Measurements from ENCODE around the gene IFNG.

The IFNG gene

GRCh38 chr12:68166317-68166831, 6.8 kb upstream of the IFNG start:
- no peak for DNase-seq

- no peak for DNase-seq
Observed at GRCh38 chr12:68163560-68164081, 4.1 kb upstream of the IFNG start.

- no peak for DNase-seq
Observed at GRCh38 chr12:68162374-68162773, 2.8 kb upstream of the IFNG start.

GRCh38 chr12:68158432-68158831, 1.1 kb downstream of the IFNG start:
- peak; percentile 4 for DNase-seq

- DNase-seq, result no peak
Observed at GRCh38 chr12:68157380-68157779, 2.2 kb downstream of the IFNG start.

- DNase-seq, result no peak
Observed at GRCh38 chr12:68156636-68157035, 2.9 kb downstream of the IFNG start.

GRCh38 chr12:68154779-68155178, 4.8 kb downstream of the IFNG start:
- no peak for DNase-seq

- no peak for DNase-seq
Observed at GRCh38 chr12:68148261-68148951, 11.1 kb downstream of the IFNG start.

DNA sequence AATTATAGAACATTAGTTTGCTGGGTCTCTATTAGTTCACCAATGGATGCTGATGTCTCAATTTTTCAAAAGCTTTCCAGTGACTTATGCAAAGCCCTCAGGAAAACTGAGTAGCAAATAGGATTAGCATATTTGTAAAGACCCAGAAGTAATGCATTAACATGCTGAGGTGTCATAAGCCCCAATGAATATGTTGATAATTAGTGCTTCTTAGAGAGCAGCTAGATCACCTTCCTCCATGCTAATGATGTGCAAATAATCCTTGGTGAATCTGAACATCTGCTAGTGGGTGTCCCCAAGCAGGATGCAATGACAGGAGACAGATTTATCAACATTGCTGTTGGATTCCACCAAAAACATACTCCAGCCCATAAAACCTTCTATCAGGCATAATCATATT, 19.0 kb downstream of the IFNG start:
- no peak for DNase-seq

DNA sequence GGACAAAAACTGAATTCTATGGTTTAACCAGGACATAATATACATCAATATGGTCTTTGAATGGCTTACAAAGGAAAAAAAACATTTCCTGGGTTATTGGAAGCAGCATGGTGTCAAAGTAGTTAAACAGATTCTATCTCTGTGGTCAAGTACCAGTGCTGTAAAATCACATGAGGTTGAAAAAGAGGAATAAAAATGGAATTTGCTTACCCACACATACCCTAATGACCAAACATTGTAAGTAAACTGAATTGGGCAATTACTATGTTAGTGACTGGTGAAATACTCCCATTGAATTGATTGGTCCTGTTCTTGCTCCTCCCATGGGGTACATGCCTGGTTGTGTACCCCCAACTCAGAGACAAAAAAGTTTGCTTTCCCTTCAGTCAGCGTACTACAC, 19.6 kb downstream of the IFNG start:
- DNase-seq, result no peak

DNA sequence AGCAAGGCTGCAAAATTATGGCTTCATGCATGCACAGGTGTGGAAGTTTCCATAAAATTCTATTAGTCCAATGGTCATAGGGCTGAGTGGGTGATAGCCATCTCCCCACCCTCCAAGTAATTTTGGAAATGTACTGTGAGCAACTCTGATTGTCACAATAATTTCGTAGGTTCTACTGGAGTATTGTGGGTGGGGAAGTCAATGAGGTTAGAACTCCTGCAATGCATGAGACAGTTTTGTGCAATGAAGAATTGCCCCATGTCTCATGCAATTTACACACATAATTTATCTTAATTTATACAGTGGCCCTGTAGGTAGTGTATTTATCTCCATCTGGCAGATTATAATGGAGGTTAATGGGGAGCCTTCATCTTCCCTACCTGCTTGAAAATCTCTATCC, 20.5 kb downstream of the IFNG start:
- no peak for DNase-seq

DNA sequence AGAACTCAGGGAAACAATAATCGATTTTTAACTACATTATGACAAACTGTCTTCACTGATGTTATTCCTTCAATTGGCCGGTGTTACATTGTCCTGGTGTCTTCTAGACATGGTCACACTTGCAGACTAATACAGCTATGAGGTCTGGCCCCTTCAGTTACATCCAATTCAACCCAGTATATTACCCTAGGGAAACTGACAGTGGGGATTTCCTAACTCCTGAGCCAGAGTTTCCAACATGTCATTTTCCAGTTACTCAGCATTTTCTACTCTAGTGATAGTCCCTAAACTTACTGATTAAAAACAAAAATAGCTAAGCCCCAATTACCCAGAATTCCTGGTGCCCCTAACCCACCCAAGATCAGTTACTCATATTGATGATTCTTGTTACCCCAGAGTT, 21.1 kb downstream of the IFNG start:
- no peak for DNase-seq

GRCh38 chr12:68137335-68137830, 22.2 kb downstream of the IFNG start:
- no peak for DNase-seq

- DNase-seq, result no peak
Observed at GRCh38 chr12:68135520-68135919, 24.0 kb downstream of the IFNG start.

- no peak for DNase-seq
Observed at GRCh38 chr12:68131867-68132414, 27.6 kb downstream of the IFNG start.

DNA sequence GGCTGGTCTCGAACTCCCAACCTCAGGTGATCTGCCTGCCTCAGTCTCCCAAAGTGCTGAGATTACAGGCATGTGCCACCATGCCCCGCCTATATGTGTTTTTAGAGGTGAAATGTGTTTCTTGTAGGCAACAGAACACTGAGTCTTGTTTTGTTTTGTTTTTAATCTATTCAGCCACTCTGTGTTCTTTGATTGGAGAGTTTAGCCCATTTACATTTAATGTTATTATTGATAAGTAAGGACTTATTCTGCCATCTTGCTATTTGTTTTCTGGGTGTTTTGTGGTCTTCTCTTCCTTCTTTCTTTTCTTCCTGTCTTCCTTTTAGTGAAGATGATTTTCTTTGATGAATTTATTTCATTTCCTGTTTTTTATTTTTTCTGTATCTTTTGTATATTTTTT, 29.6 kb downstream of the IFNG start:
- DNase-seq, result no peak

- no peak for DNase-seq
Observed at GRCh38 chr12:68122236-68122920, 37.2 kb downstream of the IFNG start.

- DNase-seq, result no peak
Observed at GRCh38 chr12:68121143-68121542, 38.4 kb downstream of the IFNG start.

DNA sequence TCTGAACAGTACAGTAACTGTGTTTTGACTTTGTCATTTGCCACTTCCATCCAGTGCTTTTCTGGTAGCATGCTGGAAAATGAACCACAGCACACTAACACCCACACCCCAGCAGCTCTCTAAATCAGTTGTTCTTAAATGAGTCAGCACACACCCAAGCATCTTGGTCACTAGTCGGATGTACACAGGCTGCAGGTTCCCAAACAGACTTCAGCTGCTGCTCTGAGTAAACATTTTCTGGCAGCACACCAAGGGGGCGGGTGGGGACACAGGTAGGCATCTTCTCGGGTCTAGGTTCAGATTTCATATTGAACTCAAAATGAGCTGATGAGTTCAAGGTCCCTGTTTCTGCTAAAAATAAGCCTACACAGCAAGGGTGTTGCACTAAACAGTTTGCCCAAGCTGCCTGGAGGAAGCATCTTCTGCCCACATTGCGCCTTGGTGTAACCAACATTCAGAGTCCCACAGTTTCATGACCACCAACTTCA, 39.8 kb downstream of the IFNG start:
- DNase-seq, result no peak

DNA sequence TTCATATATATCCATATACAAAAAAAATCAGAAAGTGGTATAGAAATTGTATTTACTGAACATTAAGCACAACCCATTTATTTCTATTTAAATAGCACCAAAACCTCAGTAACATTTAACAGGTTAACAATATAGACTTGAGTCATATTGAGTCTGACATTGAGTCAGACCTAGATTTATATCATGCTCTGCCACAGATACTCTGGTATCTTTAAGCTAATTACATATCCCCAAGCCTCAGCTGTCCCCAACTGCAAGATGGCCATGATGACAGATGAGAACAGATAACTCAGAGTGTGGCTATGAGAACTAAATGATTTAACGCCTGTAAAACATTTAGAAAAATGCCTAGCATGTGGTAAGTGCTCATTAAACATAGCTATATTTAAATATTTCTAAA, 40.3 kb downstream of the IFNG start:
- DNase-seq, result no peak

DNA sequence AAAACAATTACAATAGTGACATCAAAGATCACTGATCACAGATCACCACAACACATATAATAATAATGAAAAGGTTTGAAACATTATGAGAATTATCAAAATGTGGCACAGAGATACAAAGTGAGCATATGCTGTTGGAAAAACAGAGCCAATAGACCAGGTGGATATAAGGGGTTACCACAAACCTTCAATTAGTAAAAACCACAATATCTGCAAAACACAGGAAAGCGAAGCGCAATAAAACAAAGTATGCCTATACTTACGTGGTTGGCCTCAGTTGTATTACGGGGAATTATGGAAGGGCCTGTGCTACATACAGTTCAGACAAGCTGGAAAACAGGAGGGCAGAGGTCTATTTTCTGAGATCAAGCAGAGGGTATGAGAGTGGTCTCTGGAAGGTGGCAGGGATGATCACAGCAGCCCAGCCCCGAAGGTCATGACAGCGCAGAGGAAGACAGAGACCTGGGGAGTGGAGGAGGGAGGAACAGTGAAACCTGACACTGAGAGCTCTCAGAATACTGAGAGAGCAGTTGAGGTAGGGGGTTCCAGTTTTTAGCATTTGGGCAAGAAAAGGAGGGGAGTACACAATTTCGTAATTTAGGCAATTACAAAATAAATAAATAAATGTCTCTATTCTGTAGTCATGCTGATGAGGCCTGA, 41.3 kb downstream of the IFNG start:
- no peak for DNase-seq

DNA sequence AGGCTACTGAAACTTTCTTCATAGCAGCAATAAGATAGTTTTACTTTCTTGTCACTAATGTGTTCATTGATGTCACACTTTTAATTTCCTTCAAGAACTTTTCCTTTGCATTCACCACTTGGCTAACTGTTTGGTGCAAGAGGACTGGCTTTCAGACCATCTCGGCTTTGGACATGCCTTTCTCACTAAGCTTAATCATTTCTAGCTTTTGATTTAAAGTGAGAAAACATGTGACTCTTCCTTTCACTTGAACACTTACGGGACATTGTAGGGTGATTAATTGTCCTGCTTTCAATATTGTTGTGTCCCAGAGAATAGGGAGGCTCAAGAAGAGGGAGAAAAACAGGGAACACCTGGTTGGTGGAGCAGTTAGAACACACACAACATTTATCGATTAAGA, 41.9 kb downstream of the IFNG start:
- DNase-seq, result no peak

GRCh38 chr12:68115281-68115680, 44.3 kb downstream of the IFNG start:
- no peak for DNase-seq
